Islet of Langerhans (tissue), 1 donor: ENCODE results near the gene PRSS33.

Source experiments
- FAIRE-seq: peaks from one replicate; lab custom pipeline; 2011; peaks lifted over from hg19 to GRCh38; lab: Jason Lieb, UNC

PRSS33 gene

DNA sequence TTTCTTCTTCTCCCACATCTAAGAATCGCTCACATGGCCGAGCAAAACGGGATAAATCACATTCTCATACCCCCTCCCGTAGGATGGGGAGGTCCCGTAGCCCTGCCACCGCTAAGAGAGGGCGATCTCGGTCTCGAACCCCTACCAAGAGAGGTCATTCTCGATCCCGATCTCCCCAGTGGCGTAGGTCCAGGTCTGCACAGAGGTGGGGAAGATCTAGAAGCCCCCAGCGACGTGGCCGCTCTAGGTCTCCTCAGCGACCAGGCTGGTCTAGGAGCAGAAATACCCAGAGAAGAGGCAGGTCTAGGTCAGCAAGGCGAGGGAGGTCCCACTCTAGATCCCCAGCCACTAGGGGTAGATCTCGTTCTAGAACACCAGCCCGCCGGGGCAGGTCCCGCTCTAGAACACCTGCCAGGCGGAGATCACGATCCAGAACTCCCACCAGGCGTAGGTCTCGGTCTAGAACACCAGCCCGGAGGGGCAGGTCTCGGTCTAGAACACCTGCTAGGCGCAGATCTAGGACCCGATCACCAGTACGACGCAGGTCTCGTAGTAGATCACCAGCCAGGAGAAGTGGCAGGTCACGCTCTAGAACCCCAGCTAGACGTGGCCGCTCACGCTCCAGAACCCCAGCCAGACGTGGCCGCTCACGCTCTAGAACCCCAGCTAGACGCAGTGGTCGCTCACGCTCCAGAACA is 25.3 kb downstream of the PRSS33 start:
- FAIRE-seq = no peak

DNA sequence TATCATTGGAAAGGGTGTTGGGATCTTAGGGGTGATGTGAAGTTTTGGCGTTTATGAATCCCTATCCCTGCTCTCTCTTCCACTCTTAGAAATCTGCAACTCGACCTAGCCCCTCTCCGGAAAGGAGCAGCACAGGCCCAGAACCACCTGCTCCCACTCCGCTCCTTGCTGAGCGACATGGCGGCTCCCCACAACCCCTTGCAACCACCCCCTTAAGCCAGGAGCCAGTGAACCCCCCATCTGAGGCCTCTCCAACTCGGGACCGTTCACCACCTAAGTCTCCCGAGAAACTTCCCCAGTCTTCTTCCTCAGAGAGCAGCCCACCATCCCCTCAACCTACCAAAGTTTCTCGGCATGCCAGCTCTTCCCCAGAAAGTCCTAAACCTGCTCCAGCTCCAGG is 25.9 kb downstream of the PRSS33 start:
- FAIRE-seq = no peak

DNA sequence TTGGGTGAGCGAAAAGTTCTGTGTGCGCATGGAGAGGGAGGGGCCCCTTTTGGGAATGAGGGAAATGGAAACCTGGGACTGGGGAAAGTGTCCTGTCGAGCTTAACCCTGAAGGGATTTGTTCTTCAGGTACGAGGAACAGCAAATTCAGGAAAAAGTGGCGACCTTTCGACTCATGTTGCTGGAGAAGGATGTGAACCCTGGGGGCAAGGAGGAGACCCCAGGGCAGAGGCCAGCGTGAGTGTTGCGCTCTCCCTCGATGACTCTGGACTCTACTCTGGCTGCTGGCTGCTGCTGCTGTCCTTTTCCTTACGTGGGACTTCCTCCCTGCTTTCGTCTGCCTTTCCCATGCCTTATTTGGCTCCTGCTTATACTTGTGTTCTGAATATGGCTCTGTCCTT is 30.0 kb downstream of the PRSS33 start:
- FAIRE-seq = no peak

DNA sequence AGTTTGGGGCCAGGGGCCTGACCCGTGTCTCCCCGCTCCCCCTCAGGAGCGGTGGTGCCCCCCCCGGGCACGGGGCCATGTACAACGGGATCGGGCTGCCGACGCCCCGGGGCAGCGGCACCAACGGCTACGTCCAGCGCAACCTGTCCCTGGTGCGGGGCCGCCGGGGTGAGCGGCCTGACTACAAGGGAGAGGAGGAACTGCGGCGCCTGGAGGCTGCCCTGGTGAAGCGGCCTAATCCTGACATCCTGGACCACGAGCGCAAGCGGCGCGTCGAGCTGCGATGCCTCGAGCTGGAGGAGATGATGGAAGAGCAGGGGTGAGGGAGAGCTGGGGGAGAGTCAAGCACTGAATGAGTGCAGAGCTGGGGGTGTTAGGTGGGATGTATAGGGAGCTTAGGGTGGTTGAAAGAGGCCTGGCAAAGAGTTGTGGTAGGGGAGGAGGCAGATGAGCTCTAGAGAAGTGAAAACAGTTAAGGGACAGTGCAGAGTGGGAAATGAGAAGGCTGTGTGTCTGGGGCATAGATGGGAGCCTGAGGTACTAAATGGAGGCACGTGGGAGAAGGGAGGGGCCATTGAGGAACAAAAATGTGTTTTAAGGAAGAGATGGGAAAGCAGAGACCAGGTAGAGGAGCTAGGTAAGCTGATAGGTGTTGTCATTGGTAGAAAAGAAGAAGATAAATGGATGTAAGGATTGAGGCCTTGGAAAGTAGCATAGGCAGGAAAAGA is 30.9 kb downstream of the PRSS33 start:
- FAIRE-seq = no peak

DNA sequence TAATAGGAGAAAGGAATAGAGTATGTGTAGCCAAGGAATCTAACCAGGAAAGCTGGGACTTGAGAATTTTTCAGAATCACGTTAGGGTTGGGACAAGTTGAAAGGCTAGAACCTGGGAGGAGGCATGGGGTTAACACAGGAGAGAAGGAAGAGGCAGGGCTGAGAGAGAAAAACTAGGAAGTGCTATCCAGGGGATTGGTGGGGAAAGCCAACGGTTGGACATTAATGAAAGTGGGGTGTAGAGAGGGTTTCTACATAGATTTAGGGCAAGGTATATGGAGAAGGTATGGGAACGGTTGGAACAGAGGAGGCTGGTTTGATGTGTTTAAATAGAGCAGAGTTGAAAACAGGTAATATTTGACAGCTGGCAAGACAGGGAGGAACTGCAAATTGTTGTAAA is 32.2 kb downstream of the PRSS33 start:
- FAIRE-seq = no peak

DNA sequence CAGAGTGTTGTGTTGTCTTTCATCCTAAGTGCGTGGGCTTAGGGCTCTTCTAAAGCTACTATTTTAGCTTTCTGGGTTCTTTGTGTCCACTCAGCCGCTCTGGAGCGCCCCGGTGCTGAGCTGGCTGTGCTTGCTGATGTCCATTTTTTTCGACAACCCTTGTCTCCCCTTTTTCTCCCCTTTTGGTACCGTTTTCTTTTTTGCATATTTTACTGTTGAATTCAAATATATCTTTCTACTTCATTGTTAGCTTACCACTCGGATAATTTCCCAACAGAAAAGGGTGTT is 33.7 kb downstream of the PRSS33 start:
- FAIRE-seq = no peak

DNA sequence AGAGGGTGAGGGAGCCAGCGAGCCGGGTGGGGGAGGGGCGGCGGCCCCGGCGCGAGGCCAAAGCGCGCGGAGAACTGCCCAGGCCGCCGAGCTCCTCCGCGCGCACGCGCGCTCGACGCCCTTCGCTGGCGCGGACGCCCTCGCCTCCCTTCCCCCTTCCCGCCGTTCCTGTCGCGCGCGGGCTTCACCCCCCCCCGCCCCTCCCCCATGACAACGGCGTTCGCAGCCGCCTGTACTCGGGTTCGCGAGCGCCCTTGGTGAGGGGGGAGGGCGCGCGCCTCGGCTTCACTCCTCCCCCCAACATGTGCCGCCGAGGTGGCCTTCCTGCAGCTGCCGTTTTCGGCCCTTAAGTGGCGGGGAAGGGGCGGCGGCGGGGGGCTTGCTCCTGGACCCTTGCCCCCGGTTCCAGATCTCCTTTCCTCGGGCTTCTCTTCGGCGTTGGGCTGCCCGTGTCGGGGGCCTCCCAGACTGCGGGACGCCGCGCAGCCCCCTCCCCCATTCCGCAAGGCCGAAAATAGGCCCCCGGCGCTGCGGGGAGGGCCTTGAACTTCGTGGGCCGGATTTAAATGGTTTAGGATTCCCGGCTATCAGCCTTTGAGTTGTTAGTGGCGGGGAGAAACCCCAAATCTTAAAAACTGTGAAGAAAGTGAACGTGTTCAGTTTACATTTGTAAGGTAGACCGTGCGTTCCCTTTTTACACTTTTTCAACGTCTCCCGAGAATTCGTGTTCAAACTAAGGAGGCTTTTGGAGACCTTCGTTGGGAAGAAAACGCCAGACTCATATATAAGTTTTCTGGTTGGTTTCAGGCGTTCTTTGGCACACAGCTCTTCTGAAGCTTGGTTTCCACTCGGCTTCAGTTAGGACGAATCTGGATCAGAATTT is 34.3 kb downstream of the PRSS33 start:
- no peak for FAIRE-seq

DNA sequence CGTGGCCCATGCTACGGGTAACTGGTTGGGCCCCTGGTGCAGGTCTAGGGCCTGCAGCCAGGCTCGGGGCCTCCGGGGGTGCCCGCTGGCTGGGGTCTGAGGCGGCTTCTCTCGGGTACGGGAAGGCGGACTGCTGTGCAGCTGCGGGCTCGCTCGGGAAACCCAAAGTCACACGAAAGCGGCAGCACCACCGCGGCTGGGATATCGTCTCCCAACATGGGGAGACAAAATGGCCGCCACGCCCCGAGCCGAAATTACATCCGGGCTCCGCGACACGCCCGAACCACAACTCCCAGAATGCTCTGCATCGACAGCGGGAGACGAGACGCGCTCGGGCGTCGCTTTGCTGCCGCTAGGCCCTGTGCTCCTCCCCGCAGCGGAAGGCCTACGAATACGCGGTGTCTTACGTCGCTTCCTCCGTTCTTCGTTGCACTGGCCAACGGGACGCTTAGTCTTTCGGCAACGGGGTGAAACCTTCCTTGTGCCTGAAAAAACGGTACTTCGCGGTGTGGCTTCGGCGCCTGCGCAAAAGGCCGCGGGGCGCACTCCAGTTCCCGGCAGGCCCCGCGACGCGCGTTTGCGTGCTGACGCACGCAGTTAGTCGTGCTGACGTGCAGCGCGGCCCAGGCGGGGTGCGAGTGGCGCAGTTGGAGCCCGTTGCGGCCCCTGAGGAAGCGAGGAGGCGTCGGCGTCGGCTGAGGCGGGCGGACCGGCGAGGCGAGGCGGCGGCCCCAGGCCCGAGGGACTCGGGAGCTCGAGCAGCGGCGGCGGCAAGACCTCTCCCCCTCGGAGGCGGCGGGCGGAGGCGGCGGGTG is 35.1 kb downstream of the PRSS33 start, which contains the start of gene SRRM2:
TSS of gene SRRM2 (plus strand) at position 604 of the 815 bp plus-strand sequence. CDS start 3,727 bp downstream, outside the sequence.
- FAIRE-seq = no peak

DNA sequence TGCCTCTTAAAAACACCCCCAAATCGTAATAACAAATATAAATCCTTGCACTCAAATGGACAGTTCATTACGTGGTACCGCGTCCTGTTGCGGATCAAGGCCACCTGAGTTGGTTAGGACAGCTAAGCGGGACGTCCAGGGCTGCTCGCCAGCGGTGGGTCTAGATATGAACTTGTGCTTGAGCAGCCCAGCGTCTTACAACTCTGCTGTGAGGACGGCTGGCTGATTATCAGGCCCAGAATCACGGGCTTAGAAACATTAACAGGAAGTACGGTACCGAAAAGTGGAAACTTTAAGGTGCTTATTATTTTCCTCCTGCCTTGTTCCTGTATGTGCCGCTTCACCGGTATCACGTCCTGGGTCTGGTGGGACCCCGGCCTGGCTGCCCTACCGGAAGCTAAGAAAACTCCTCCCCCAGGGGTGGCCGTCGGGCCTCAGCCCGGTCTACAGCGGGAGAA is 35.8 kb downstream of the PRSS33 start:
- no peak for FAIRE-seq

DNA sequence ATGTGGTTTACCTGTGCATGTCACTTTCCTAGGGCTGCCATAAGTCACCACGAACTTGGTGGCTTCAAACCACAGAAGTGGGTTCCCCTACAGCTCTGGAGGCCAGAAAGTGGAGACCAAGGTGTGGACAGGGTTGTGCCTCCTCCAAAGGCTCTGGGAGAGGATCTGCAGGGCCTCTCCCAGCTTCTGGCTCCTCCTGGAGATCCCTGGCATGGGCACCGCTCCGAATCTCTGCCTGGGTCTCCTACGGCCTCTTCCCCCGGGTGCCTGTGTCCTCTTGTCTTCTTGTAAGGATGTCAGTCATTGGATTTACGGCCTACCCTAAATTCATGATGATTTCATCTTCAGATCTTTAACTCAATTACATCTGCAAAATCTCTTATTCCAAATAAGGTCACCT is 37.4 kb downstream of the PRSS33 start:
- FAIRE-seq = no peak

DNA sequence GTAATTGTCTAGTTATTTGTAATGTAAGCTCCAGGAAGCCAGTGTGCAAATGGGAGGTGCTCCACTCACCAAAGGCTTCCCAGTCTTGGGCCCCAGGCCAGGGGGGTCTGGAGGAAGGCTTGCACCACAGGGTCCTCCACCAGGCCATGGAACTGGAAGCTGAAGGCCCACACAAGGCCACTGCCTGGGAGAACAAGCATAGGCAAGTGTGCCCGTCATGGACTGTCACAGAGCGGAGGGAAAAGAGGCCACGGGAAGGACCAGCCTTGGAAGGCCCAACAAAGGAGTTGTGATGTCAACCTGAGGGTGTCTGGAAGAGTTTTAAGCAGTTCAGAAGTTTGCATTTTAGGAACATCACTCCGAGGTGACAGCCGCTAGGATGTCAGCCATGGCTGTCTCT is 37.9 kb downstream of the PRSS33 start:
- no peak for FAIRE-seq

DNA sequence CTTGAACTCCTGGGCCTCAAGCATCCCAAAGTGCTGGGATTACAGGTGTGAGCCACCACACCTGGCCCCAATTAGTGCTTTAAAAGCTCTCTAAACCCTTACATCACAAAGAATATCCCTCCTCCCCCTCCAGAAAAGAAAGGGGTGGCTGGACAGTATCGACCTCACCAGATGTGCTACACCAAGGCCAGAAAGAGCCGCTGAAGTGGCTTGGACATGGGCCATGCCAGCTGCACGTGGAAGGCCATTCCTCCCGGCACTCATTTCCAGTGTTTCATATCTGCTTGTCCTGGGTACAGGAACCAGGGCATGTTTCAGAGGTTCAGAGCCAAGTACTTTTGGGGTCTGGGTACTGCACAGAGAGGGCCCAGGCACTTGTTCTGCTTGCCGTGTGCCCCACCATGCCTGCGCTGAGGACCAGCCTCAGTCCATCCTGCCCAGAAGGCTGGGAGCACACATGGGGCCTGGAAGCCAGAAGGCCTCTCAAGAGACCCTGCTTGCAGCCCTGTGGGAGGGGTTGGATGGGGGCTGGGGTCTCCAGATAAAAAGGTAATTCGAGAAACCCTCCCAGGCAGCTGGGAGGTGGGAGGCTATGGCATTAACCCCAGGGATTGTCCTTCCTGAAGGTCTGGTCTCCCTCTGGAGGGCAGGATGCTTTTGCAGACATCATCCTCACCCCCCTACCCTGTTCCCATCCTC is 38.5 kb downstream of the PRSS33 start:
- FAIRE-seq = no peak

DNA sequence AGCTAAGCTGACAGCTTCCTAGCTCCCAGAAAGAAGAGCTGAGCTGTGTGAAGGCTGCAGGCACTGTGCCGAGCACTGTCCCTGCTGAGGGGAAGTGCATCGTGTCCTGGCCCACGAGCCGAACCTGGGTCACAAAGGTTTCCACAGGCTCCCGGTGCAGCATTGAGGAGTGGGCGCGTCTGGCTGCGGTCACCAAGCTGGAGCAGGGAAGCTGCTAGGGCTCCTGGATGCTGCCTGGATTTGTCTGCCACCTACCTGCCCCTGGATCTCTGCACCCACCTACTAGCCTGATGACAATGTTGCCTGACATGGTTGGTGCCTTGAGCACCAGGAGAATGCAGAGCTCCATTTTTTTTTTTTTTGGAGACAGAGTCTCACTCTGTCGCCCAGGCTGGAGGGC is 41.4 kb downstream of the PRSS33 start:
- FAIRE-seq = no peak

DNA sequence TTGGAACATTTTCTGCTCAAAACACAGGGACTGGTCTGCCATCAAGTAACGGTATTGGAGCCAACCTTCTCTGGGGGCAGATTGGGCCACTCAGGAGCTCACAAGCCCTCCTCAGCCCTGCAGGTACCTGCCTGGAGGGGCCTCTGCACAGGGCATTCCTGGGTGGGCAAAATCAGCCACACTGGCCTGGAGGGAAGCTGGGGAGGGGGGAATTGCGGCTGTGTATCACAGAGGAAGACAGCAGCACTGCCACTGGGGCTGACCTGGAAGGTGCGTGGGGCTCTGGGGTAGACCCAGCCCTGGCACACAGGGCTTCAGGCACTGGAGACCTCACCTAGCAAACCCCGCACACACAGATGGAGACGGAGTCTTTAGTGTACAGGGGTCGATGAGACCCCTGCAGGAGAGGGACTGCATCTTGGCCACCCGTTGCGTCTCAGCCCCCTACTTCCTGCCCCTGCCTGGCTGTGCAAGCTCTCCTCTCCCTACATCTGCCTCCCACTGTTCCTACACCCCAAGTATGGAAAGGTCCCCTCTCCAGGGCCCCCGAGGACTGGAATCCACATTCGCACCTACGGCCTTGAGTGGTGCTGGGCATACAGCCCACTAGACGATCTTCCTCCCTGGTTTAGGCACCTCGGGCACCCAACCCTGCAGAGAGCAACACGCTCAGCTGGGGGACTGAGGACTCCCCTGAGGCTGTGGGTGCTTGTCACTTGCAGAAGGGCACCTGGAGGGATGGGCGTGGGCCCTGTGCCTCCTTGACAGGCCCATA is 42.1 kb downstream of the PRSS33 start:
- FAIRE-seq = no peak

DNA sequence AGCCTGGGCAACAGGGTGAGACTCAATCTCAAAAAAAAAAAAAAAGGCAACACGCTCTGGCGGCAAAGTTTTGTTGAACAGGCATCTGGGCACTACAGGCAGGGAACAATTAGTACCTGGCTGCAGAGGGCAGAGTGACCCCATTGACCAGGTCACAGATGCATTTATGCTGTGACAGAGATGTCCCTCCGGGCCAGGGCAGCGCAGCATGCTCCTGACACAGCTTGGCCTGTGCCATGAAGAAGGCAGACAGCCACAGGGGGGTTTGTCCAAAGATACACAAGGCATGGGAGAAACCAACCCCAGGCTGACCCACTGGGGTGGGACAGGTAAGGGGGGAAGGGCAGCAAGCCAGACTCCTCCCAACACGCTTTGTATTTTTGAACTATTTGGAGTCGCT is 42.6 kb downstream of the PRSS33 start:
- no peak for FAIRE-seq

DNA sequence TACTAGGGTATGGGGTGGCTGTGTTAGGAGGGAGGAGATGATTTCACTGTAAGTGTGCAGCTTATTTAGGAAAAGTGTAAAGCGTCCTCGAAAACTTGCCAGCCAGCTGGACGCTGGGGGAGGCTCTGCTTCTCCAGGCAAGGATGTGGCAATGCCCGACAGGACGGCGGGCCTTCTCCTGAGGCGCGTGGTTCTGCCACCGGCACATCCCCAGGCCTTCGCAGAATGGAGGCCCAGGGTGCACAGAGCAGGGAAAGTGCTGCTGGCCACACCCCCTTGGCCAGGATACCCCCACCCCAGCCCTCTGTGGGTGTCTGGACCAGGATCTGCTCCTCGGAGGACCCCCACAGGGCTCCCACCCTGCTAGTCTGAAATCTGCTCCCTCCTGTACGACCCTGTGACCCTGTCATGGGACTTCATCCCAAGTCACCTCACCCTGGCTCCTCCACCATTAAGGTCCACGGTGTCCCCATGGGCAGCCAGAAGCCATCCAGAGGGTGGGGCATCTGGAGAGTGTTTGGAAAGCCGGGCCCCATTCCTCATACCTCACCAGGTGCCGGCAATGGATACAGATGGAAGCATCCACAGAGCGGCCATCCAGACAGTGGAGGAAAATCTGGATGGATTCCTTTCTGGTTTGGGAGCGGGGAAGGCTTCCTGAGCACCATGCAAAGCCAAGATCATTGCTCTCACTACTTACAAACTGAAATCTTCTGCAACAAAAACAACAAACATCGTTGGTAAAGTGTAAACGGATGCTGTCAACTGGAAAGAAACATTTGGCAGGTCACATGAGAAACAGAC is 44.2 kb downstream of the PRSS33 start:
- no peak for FAIRE-seq

DNA sequence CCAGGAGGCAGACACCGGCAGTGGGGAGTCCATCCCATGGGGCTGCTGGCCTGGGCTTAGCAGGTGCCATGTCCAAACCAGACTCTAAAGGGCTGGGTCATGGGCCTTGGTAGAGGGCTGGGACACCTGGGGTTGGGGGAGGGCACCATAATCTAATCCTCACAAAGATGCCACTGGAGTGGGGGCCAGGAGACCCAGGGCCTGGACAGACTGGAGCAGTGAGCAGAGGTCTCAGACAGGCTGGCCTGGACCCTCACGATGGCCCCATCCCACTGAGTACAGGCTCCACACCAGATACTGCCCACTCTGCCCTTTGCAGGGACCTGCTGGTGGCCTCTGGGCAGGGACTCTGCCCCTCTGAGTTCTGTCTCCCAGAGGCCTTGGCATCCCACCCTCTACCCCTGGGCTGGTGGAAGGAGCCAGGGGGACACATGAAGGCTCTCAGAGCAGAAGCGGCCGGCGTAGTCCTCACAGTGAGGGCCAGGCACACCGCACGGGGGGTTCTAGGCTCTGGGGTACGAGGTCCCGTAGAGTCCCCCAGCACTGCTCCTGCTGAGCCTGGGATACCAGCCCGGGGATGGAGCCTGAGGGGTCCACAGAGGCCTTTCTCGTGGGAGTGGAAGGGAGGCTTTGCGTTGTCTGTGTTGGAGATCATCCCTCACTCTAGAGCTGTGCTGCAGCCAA is 44.9 kb downstream of the PRSS33 start:
- FAIRE-seq = no peak

DNA sequence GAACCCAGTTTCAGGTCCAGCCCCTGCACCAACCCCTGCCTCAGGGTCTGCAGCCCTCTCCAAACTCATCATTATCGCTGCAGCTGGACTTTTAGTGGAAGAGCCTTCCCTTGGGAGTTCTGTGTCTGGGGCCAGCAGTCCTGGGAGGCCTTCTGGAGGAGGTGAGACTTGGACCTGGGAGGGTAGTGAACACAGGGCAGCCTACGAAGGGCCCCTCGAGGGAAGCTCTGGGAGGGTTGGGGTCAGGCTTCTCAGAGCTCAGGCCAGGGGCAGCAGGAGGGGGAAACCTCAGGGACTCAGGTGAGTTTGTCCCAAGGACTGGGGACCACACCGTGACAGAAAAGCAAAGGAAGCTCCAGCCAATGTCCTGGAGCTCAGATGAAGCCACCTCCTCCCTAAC is 46.2 kb downstream of the PRSS33 start:
- FAIRE-seq = no peak

DNA sequence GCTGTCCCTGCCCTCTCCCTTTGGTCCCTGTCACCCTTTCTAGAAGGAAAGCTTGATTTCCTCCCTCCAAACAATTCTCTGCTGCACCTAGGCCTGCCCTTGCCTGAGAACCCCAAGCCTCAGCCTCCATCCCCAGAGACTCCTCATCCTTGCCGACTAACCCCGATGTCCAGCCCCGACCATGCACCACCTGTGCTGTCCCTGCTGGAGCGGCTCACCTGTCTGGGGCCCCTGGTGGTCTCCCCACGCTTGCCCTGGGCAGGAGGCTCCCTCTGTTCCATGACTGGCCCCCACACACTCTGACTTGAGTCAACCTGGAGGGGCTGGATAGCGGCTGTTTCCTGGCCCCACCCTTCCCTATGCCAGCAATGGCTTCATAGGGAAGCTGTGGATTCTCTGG is 46.9 kb downstream of the PRSS33 start:
- FAIRE-seq = no peak
